HG02763 (cell line): Measurements from ENCODE around the gene CYP26B1.

Experiments used
- ATAC-seq: cut with Tn5 transposase; IDR thresholded peaks from one replicate; pipeline ENCODE4 v1.9.1; 2021; ENCODE audit warnings: mild to moderate bottlenecking, moderate library complexity; ENCODE audit not compliant: unreplicated experiment

CYP26B1 gene

GRCh38 chr2:72141881-72142451, 5.7 kb downstream of the CYP26B1 start:
- ATAC-seq: no peak

- no peak for ATAC-seq
Measured at GRCh38 chr2:72141032-72141645, 6.5 kb downstream of the CYP26B1 start.

- no peak for ATAC-seq
Measured at GRCh38 chr2:72140621-72140960, 7.1 kb downstream of the CYP26B1 start.

GRCh38 chr2:72139874-72140620, 7.6 kb downstream of the CYP26B1 start:
- ATAC-seq: no peak

GRCh38 chr2:72139471-72139873, 8.2 kb downstream of the CYP26B1 start:
- ATAC-seq: no peak

GRCh38 chr2:72138921-72139381, 8.7 kb downstream of the CYP26B1 start:
- ATAC-seq: no peak

- ATAC-seq: no peak
Measured at GRCh38 chr2:72138011-72138881, 9.4 kb downstream of the CYP26B1 start.

GRCh38 chr2:72137498-72138010, 10.1 kb downstream of the CYP26B1 start:
- ATAC-seq: peak; percentile 75

GRCh38 chr2:72136933-72137497, 10.6 kb downstream of the CYP26B1 start:
- ATAC-seq: peak; percentile 5

GRCh38 chr2:72136331-72136730, 11.3 kb downstream of the CYP26B1 start:
- no peak for ATAC-seq

GRCh38 chr2:72135921-72136320, 11.7 kb downstream of the CYP26B1 start:
- no peak for ATAC-seq

- no peak for ATAC-seq
Measured at GRCh38 chr2:72134997-72135800, 12.5 kb downstream of the CYP26B1 start.

- no peak for ATAC-seq
Measured at GRCh38 chr2:72134408-72134996, 13.2 kb downstream of the CYP26B1 start.

GRCh38 chr2:72133721-72134407, 13.8 kb downstream of the CYP26B1 start:
- ATAC-seq: no peak

GRCh38 chr2:72132981-72133720, 14.5 kb downstream of the CYP26B1 start:
- ATAC-seq: no peak

- ATAC-seq: no peak
Measured at GRCh38 chr2:72131916-72132841, 15.5 kb downstream of the CYP26B1 start.

- ATAC-seq: no peak
Measured at GRCh38 chr2:72131371-72131891, 16.2 kb downstream of the CYP26B1 start.
